IMR-90 (cell line): ENCODE measurements around the gene ZNFX1. TPM values are rescaled to one million over a fixed set of nuclear protein-coding genes. Genes with fewer than 3 reads are reported as not detected.
A peak's percentile ranks its signal among the peaks of the same experiment; 100 is the strongest.

Experiments
- ATAC-seq: fragments of 200-7000 bp; cut with Tn5 transposase; 2 replicates; pipeline ENCODE4 v1.9.1; 2020; ENCODE audit warnings: low read depth, mild to moderate bottlenecking, moderate library complexity
- BruUV-seq: library from RNA; stranded (reverse); fragments of 400-500 nt; replicated peaks from 2 replicates; lab custom pipeline; 2021; lab: Mats Ljungman, UMichigan
- CTCF ChIA-PET: fragments of 300-600 bp; formaldehyde crosslinking; extraction: SDS; loops from one replicate; lab custom pipeline; 2021; ENCODE audit warnings: antibody characterized with exemption; lab: Yijun Ruan, JAX
- POLR2A ChIA-PET: fragments of 300-600 bp; sonication (Branson Sonifier 250); formaldehyde crosslinking; loops from one replicate; lab custom pipeline; 2022; ENCODE audit warnings: antibody characterized with exemption; ENCODE audit not compliant: unreplicated experiment; lab: Charles Lee
- DNase-seq: peaks from one replicate; pipeline ENCODE4 v3.0.0; 2013
- H2AFZ ChIP-seq: replicated peaks from 2 replicates; pipeline ENCODE3; 2013; ENCODE audit warnings: low read length, mild to moderate bottlenecking; ENCODE audit not compliant: poor library complexity
- H2AK5ac ChIP-seq: 2 replicates; pipeline ENCODE4 v1.6.1; 2013; ENCODE audit warnings: low read depth, low read length, inconsistent platforms
- H2AK9ac ChIP-seq: replicated peaks from 2 replicates; pipeline ENCODE3; 2013; ENCODE audit warnings: mild to moderate bottlenecking, low read depth, low read length, moderate library complexity; ENCODE audit not compliant: poor library complexity
- H2BK120ac ChIP-seq: 2 replicates; pipeline ENCODE4 v1.6.1; 2013; ENCODE audit warnings: low read depth, low read length, inconsistent platforms
- H2BK15ac ChIP-seq: 3 replicates; pipeline ENCODE4 v1.6.1; 2013; ENCODE audit warnings: low read depth, low read length, inconsistent platforms
- H2BK20ac ChIP-seq: 2 replicates; pipeline ENCODE4 v1.6.1; 2013; ENCODE audit warnings: low read depth, mild to moderate bottlenecking, inconsistent platforms, low read length, moderate library complexity
- H2BK5ac ChIP-seq: 2 replicates; pipeline ENCODE4 v1.6.1; 2013; ENCODE audit warnings: mild to moderate bottlenecking, low read depth, low read length, inconsistent platforms; ENCODE audit not compliant: poor library complexity, severe bottlenecking
- H3K14ac ChIP-seq: replicated peaks from 2 replicates; pipeline ENCODE4 v1.6.1; 2013; ENCODE audit warnings: low read depth, low read length, inconsistent platforms
- H3K18ac ChIP-seq: 2 replicates; pipeline ENCODE4 v1.6.1; 2013; ENCODE audit warnings: low read depth, low read length, control low read depth
- H3K23ac ChIP-seq: 2 replicates; pipeline ENCODE4 v1.6.1; 2013; ENCODE audit warnings: low read depth, low read length, inconsistent platforms
- H3K27ac ChIP-seq: 2 replicates; pipeline ENCODE4 v1.5.1; 2013; ENCODE audit warnings: mild to moderate bottlenecking, control low read depth, low read length; ENCODE audit not compliant: insufficient read depth
- H3K27me3 ChIP-seq: 2 replicates; pipeline ENCODE4 v1.6.1; 2013; ENCODE audit warnings: low read length; ENCODE audit not compliant: control insufficient read depth, insufficient read depth
- H3K36me3 ChIP-seq: 2 replicates; pipeline ENCODE4 v1.6.1; 2013; ENCODE audit warnings: low read length, mixed read lengths; ENCODE audit not compliant: control insufficient read depth, insufficient read depth
- H3K4ac ChIP-seq: 2 replicates; pipeline ENCODE4 v1.6.1; 2013; ENCODE audit warnings: low read depth, low read length, inconsistent platforms
- H3K4me1 ChIP-seq: 2 replicates; pipeline ENCODE4 v1.6.1; 2013; ENCODE audit warnings: low read length, mixed read lengths; ENCODE audit not compliant: control insufficient read depth, insufficient read depth
- H3K4me2 ChIP-seq: 2 replicates; pipeline ENCODE4 v1.6.1; 2013; ENCODE audit warnings: low read depth, mild to moderate bottlenecking, control low read depth, low read length, moderate library complexity
- H3K4me3 ChIP-seq: 2 replicates; pipeline ENCODE4 v1.5.1; 2013; ENCODE audit warnings: low read depth, mild to moderate bottlenecking, control low read depth, low read length, moderate library complexity; ENCODE audit not compliant: insufficient read depth
- H3K56ac ChIP-seq: 2 replicates; pipeline ENCODE4 v1.6.1; 2013; ENCODE audit warnings: low read length, inconsistent platforms; ENCODE audit not compliant: insufficient read depth; ENCODE audit errors: extremely low read depth
- H3K79me1 ChIP-seq, 2 experiments: 2 replicates each; pipeline ENCODE4 v1.6.1; 2013; ENCODE audit warnings: low read length in 2 of 2, inconsistent platforms in 1 of 2, low read depth in 1 of 2
- H3K9ac ChIP-seq: 2 replicates; pipeline ENCODE4 v1.6.1; 2013; ENCODE audit warnings: low read depth, low read length, control low read depth
- H3K9me1 ChIP-seq: 2 replicates; pipeline ENCODE4 v1.6.1; 2013; ENCODE audit warnings: low read length, inconsistent platforms; ENCODE audit not compliant: insufficient read depth
- H3K9me3 ChIP-seq: 2 replicates; pipeline ENCODE4 v1.6.1; 2013; ENCODE audit warnings: low read length; ENCODE audit not compliant: control insufficient read depth, insufficient read depth
- H4K20me1 ChIP-seq: 2 replicates; pipeline ENCODE4 v1.6.1; 2013; ENCODE audit warnings: low read length, inconsistent platforms; ENCODE audit not compliant: insufficient read depth
- H4K5ac ChIP-seq: 2 replicates; pipeline ENCODE4 v1.6.1; 2013; ENCODE audit warnings: mild to moderate bottlenecking, low read depth, low read length, control low read depth
- H4K8ac ChIP-seq, 2 experiments: 2 replicates each; pipeline ENCODE4 v1.6.1; 2013; ENCODE audit warnings: low read depth in 2 of 2, low read length in 2 of 2, control low read depth in 1 of 2, inconsistent platforms in 1 of 2
- H4K91ac ChIP-seq: 2 replicates; pipeline ENCODE4 v1.6.1; 2013; ENCODE audit warnings: low read depth, low read length, inconsistent platforms; ENCODE audit not compliant: insufficient read depth
- BHLHE40 ChIP-seq: fragments of 150-350 bp; IDR thresholded peaks from 2 replicates; pipeline ENCODE4 v1.6.1; 2016; ENCODE audit warnings: mild to moderate bottlenecking, low read depth, low read length
- CEBPB ChIP-seq: IDR thresholded peaks from 2 replicates; pipeline ENCODE4 v1.6.1; 2012; ENCODE audit warnings: low read depth, low read length, improper control_type of control experiment
- CHD1 ChIP-seq: IDR thresholded peaks from 2 replicates; pipeline ENCODE4 v1.6.1; 2012; ENCODE audit warnings: low read depth, low read length, improper control_type of control experiment
- FOS ChIP-seq: fragments of 150-350 bp; IDR thresholded peaks from 2 replicates; pipeline ENCODE4 v1.6.1; 2016; ENCODE audit warnings: low read depth, low read length
- MAFK ChIP-seq: IDR thresholded peaks from 2 replicates; pipeline ENCODE4 v1.6.1; 2012; ENCODE audit warnings: low read depth, low read length, improper control_type of control experiment
- MAZ ChIP-seq: IDR thresholded peaks from 2 replicates; pipeline ENCODE4 v1.6.1; 2012; ENCODE audit warnings: low read depth, mild to moderate bottlenecking, low read length, improper control_type of control experiment, moderate library complexity, borderline replicate concordance
- MXI1 ChIP-seq: IDR thresholded peaks from 2 replicates; pipeline ENCODE4 v1.6.1; 2012; ENCODE audit warnings: low read depth, mild to moderate bottlenecking, low read length, moderate library complexity, borderline replicate concordance
- NFE2L2 ChIP-seq: fragments of 150-350 bp; IDR thresholded peaks from 2 replicates; pipeline ENCODE4 v1.6.1; 2016; ENCODE audit warnings: low read depth, mild to moderate bottlenecking, low read length
- POLR2A ChIP-seq: IDR thresholded peaks from 2 replicates; pipeline ENCODE4 v1.6.1; 2012; ENCODE audit warnings: mild to moderate bottlenecking, low read depth, low read length
- RAD21 ChIP-seq: IDR thresholded peaks from 2 replicates; pipeline ENCODE4 v1.6.1; 2012; ENCODE audit warnings: low read length, improper control_type of control experiment
- RCOR1 ChIP-seq: IDR thresholded peaks from 2 replicates; pipeline ENCODE4 v1.6.1; 2012; ENCODE audit warnings: mild to moderate bottlenecking, low read length, improper control_type of control experiment; ENCODE audit not compliant: insufficient replicate concordance
- RFX5 ChIP-seq: IDR thresholded peaks from 2 replicates; pipeline ENCODE4 v1.8.0; 2012; ENCODE audit warnings: low read depth, mild to moderate bottlenecking, low read length, moderate library complexity
- SMC3 ChIP-seq: fragments of 150-350 bp; IDR thresholded peaks from 2 replicates; pipeline ENCODE4 v1.6.1; 2016; ENCODE audit warnings: low read depth, mild to moderate bottlenecking, antibody characterized with exemption, low read length, moderate library complexity
- WGBS, 2 experiments: methylation state at CpG; one replicate each; pipeline versions ENCODE4 v1.1.5 to v1.1.7; 2013; ENCODE audit warnings: missing lambda C conversion rate in 2 of 2; ENCODE audit not compliant: insufficient read length in 1 of 2; ENCODE audit errors: extremely low coverage in 2 of 2; 5-methylcytosine and 5-hydroxymethylcytosine counted together
- dilution Hi-C: fragments of 300-500 bp; cut with HindIII; formaldehyde crosslinking; loops from one replicate; pipeline ENCODE4 v1.14.3; 2018; ENCODE audit warnings: low sequenced_read_pairs; ENCODE audit not compliant: unreplicated experiment
- in situ Hi-C: fragments of 300-500 bp; cut with MboI; formaldehyde crosslinking; loops from 3 replicates; pipeline ENCODE4 v1.14.3; 2019; ENCODE audit warnings: low sequenced_read_pairs, inconsistent platforms, mixed read lengths
- intact Hi-C: fragments of 100-400 bp; cut with micrococcal nuclease; formaldehyde crosslinking; loops from 2 replicates; pipeline ENCODE4 v1.10.0; 2022
- polyA plus RNA-seq, 3 experiments: library from polyadenylated mRNA; depleted of rRNA; stranded (reverse); fragments of >200 nt; gene quantifications; 2 replicates each; pipeline ENCODE4 v1.2.3, GENCODE V29; 2012; ENCODE audit warnings: low replicate concordance in 1 of 3
- total RNA-seq: library from RNA; depleted of rRNA; stranded (reverse); fragments of >200 nt; gene quantifications from 2 replicates; pipeline ENCODE4 v1.2.3, GENCODE V29; 2012
- TF ChIP-seq, protein P1 (sequence below): fragments of 150-350 bp; IDR thresholded peaks from 2 replicates; pipeline ENCODE4 v1.6.1; 2016; ENCODE audit warnings: low read depth, mild to moderate bottlenecking, low read length, moderate library complexity, borderline replicate concordance
- TF ChIP-seq, protein P2 (sequence below): fragments of 150-350 bp; IDR thresholded peaks from 2 replicates; pipeline ENCODE4 v1.6.1; 2017; ENCODE audit warnings: mild to moderate bottlenecking, antibody characterized with exemption, low read length, low read depth
- TF ChIP-seq, protein P3 (sequence below): conservative IDR thresholded peaks from 2 replicates; pipeline ENCODE4 v1.5.1; 2012; ENCODE audit warnings: mild to moderate bottlenecking, low read depth, low read length, improper control_type of control experiment

Gene ZNFX1
- total and polyA plus RNA-seq, 2 of the 4 experiments (the other 2 are of a cell fraction), result 10.9 to 60.9 TPM

DNA sequence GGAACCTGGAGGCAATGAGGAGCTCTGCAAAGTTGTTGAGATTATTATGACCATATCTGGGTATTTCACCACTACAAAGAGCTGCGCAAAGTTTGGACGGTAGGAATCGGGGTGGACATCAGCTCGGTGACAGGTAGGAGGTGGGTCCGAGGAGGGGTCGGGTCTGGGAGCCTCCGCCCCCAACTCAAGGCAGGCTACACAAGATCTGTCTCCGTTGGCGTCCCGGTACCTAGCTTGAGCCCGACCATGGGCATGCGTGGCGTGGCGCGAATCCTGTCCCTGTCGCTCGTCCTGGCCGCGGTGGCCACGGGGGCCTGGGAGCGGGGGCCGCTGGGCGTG lies 40.2 kb upstream of the ZNFX1 start:
- H2AK9ac ChIP-seq, result peak overlapping the region; percentile 28
- no peak overlapping the region for H2BK20ac ChIP-seq
- no peak overlapping the region for H3K56ac ChIP-seq
- peaks cover 64% of the 10 kb centered on the region for H3K27me3 ChIP-seq
- no peak overlapping the region for H3K4me2 ChIP-seq
- H2BK120ac ChIP-seq, result no peak overlapping the region
- no peak overlapping the region for H4K91ac ChIP-seq
- H3K14ac ChIP-seq, result no peak overlapping the region
- H3K23ac ChIP-seq, result no peak overlapping the region
- H4K8ac ChIP-seq, result no peak overlapping the region
- no peak overlapping the region for H2AFZ ChIP-seq
- ChIA-PET POLR2A (no interaction called here), CTCF (no interaction called here)
- H3K4ac ChIP-seq, result no peak overlapping the region
- H3K79me1 ChIP-seq, result no peaks in the 10 kb centered on the region
- H3K4me1 ChIP-seq, result peaks cover 3% of the 10 kb centered on the region; the same call in 1 of the 2 replicates
- peaks cover 8% of the 10 kb centered on the region; the same call in 1 of the 2 replicates for H3K9me3 ChIP-seq
- H3K36me3 ChIP-seq, result no peaks in the 10 kb centered on the region
- H3K18ac ChIP-seq, result no peak overlapping the region
- no peak overlapping the region for H4K5ac ChIP-seq
- no peaks in the 10 kb centered on the region for H3K9me1 ChIP-seq
- H3K27ac ChIP-seq, result no peak overlapping the region
- 6% methylated on average over 14 of the region's 23 CpGs; no CpG with 5 or more reads in 1 of the 2 experiments for WGBS, 2 experiments
- no TSS peak for BruUV-seq
- H3K4me3 ChIP-seq, result no peak overlapping the region
- no peak overlapping the region for H2BK5ac ChIP-seq
- TF ChIP-seq, protein P1, sequence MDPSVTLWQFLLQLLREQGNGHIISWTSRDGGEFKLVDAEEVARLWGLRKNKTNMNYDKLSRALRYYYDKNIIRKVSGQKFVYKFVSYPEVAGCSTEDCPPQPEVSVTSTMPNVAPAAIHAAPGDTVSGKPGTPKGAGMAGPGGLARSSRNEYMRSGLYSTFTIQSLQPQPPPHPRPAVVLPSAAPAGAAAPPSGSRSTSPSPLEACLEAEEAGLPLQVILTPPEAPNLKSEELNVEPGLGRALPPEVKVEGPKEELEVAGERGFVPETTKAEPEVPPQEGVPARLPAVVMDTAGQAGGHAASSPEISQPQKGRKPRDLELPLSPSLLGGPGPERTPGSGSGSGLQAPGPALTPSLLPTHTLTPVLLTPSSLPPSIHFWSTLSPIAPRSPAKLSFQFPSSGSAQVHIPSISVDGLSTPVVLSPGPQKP, result no peak
- no peak for TF ChIP-seq NFE2L2
- no peak for TF ChIP-seq CHD1
- TF ChIP-seq RFX5, result no peak
- no peak for TF ChIP-seq POLR2A
- TF ChIP-seq MAFK, result no peak
- TF ChIP-seq, protein P2, sequence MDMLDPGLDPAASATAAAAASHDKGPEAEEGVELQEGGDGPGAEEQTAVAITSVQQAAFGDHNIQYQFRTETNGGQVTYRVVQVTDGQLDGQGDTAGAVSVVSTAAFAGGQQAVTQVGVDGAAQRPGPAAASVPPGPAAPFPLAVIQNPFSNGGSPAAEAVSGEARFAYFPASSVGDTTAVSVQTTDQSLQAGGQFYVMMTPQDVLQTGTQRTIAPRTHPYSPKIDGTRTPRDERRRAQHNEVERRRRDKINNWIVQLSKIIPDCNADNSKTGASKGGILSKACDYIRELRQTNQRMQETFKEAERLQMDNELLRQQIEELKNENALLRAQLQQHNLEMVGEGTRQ, result no peak
- no peak for TF ChIP-seq RCOR1
- no peak for TF ChIP-seq SMC3
- no peak for TF ChIP-seq BHLHE40
- TF ChIP-seq MAZ, result no peak
- TF ChIP-seq FOS, result no peak
- no peak for TF ChIP-seq RAD21
- TF ChIP-seq CEBPB, result no peak
- TF ChIP-seq MXI1, result no peak
- TF ChIP-seq, protein P3, sequence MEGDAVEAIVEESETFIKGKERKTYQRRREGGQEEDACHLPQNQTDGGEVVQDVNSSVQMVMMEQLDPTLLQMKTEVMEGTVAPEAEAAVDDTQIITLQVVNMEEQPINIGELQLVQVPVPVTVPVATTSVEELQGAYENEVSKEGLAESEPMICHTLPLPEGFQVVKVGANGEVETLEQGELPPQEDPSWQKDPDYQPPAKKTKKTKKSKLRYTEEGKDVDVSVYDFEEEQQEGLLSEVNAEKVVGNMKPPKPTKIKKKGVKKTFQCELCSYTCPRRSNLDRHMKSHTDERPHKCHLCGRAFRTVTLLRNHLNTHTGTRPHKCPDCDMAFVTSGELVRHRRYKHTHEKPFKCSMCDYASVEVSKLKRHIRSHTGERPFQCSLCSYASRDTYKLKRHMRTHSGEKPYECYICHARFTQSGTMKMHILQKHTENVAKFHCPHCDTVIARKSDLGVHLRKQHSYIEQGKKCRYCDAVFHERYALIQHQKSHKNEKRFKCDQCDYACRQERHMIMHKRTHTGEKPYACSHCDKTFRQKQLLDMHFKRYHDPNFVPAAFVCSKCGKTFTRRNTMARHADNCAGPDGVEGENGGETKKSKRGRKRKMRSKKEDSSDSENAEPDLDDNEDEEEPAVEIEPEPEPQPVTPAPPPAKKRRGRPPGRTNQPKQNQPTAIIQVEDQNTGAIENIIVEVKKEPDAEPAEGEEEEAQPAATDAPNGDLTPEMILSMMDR, result no peak
- ATAC-seq (no peak), DNase-seq (no peak)
- in situ Hi-C loops (no loop called here), intact Hi-C loops (no loop called here), dilution Hi-C loops (no loop called here)
- no peak overlapping the region for H3K9ac ChIP-seq
- H4K20me1 ChIP-seq, result no peaks in the 10 kb centered on the region
- no peak overlapping the region for H2AK5ac ChIP-seq
- H2BK15ac ChIP-seq, result no peak overlapping the region
